MM.1S (cell line): ENCODE results near the gene PRELID2.

Experiments used
- DNase-seq: peaks from one replicate; pipeline ENCODE4 v3.0.0-alpha.2; 2015
- H2AFZ ChIP-seq: fragments of 300-600 bp; sonication (generic); 2 replicates; pipeline ENCODE4 v1.6.0; 2016; ENCODE audit warnings: antibody characterized with exemption, low read length
- H3F3A ChIP-seq: fragments of 300-600 bp; sonication (generic); 2 replicates; pipeline ENCODE4 v1.6.1; 2016; ENCODE audit warnings: mild to moderate bottlenecking, antibody characterized with exemption, low read length, moderate library complexity, mixed read lengths; ENCODE audit not compliant: insufficient read depth
- H3K27ac ChIP-seq: fragments of 300-600 bp; sonication (generic); 2 replicates; pipeline ENCODE4 v1.5.1; 2016; ENCODE audit warnings: mild to moderate bottlenecking, low read length
- H3K27me3 ChIP-seq: fragments of 300-600 bp; sonication (generic); replicated peaks from 2 replicates; pipeline ENCODE4 v1.6.0; 2016; ENCODE audit warnings: low read length; ENCODE audit not compliant: insufficient read depth
- H3K36me3 ChIP-seq: fragments of 300-600 bp; sonication (generic); replicated peaks from 2 replicates; pipeline ENCODE4 v1.6.1; 2016; ENCODE audit warnings: mild to moderate bottlenecking, low read length, mixed read lengths; ENCODE audit not compliant: insufficient read depth
- H3K4me1 ChIP-seq: fragments of 300-600 bp; sonication (generic); 2 replicates; pipeline ENCODE4 v1.6.1; 2016; ENCODE audit warnings: low read length, mixed read lengths
- H3K4me2 ChIP-seq: fragments of 300-600 bp; sonication (generic); 2 replicates; pipeline ENCODE4 v1.6.0; 2016; ENCODE audit warnings: low read depth, low read length
- H3K4me3 ChIP-seq: fragments of 300-600 bp; sonication (generic); 2 replicates; pipeline ENCODE4 v1.5.1; 2016; ENCODE audit warnings: low read length, mixed read lengths
- H3K79me2 ChIP-seq: fragments of 300-600 bp; sonication (generic); 2 replicates; pipeline ENCODE4 v1.6.1; 2016; ENCODE audit warnings: mixed run types, low read length, mixed read lengths
- H3K9ac ChIP-seq: fragments of 300-600 bp; sonication (generic); 2 replicates; pipeline ENCODE4 v1.6.1; 2016; ENCODE audit warnings: low read length, mixed read lengths
- H3K9me2 ChIP-seq: fragments of 300-600 bp; sonication (generic); replicated peaks from 2 replicates; pipeline ENCODE4 v1.6.1; 2016; ENCODE audit warnings: mild to moderate bottlenecking, low read length, mixed read lengths; ENCODE audit not compliant: insufficient read depth
- H3K9me3 ChIP-seq: fragments of 300-600 bp; sonication (generic); replicated peaks from 2 replicates; pipeline ENCODE4 v1.6.1; 2016; ENCODE audit warnings: mild to moderate bottlenecking, low read length, mixed read lengths; ENCODE audit not compliant: insufficient read depth
- H4K20me1 ChIP-seq: fragments of 300-600 bp; sonication (generic); 2 replicates; pipeline ENCODE4 v1.6.1; 2016; ENCODE audit warnings: mild to moderate bottlenecking, low read length, moderate library complexity, mixed read lengths; ENCODE audit not compliant: insufficient read depth
- EZH2 ChIP-seq: fragments of 300-600 bp; sonication (generic); optimal IDR thresholded peaks from 2 replicates; pipeline ENCODE3; 2017; ENCODE audit warnings: low read depth, mild to moderate bottlenecking, antibody characterized with exemption, low read length, mixed read lengths
- EZH2phosphoT487 ChIP-seq: fragments of 300-600 bp; sonication (generic); IDR thresholded peaks from 2 replicates; pipeline ENCODE4 v1.6.1; 2018; ENCODE audit warnings: antibody characterized with exemption, low read length
- TF ChIP-seq, protein P1 (sequence below): fragments of 300-600 bp; sonication (generic); IDR thresholded peaks from 2 replicates; pipeline ENCODE4 v1.5.1; 2016; ENCODE audit warnings: antibody characterized with exemption, low read length, mixed read lengths

PRELID2 gene

DNA sequence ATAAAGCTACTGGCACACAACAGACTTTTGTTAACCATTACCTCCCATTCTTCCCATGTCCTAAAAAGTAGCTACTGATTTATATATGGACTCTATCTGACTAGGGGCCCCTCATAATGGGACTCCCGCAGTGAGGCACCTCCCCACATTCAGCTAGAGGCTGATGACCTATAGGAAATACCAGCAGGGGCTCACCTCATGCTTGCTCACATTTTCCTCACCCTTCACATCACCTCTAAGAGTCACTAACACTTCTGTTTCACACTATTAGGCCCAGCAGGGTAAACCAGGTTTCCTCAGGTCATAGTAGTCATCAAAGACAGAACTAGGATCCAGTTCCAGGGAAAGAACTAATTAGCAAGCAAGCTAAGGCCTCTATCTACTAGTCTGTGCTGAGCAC lies 60.7 kb downstream of the PRELID2 start:
- no peak overlapping the region for H3K27ac ChIP-seq
- H3K4me3 ChIP-seq = no peak overlapping the region
- H3K9ac ChIP-seq = no peak overlapping the region
- no peaks in the 10 kb centered on the region for H3K36me3 ChIP-seq
- no peaks in the 10 kb centered on the region for H3F3A ChIP-seq
- no peaks in the 10 kb centered on the region for H3K4me1 ChIP-seq
- no peaks in the 10 kb centered on the region for H3K79me2 ChIP-seq
- no peaks in the 10 kb centered on the region for H3K9me3 ChIP-seq
- no peak overlapping the region for H3K4me2 ChIP-seq
- no peak for TF ChIP-seq EZH2phosphoT487
- TF ChIP-seq, protein P1, sequence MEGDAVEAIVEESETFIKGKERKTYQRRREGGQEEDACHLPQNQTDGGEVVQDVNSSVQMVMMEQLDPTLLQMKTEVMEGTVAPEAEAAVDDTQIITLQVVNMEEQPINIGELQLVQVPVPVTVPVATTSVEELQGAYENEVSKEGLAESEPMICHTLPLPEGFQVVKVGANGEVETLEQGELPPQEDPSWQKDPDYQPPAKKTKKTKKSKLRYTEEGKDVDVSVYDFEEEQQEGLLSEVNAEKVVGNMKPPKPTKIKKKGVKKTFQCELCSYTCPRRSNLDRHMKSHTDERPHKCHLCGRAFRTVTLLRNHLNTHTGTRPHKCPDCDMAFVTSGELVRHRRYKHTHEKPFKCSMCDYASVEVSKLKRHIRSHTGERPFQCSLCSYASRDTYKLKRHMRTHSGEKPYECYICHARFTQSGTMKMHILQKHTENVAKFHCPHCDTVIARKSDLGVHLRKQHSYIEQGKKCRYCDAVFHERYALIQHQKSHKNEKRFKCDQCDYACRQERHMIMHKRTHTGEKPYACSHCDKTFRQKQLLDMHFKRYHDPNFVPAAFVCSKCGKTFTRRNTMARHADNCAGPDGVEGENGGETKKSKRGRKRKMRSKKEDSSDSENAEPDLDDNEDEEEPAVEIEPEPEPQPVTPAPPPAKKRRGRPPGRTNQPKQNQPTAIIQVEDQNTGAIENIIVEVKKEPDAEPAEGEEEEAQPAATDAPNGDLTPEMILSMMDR = no peak
- TF ChIP-seq EZH2 = no peak
- H3K9me2 ChIP-seq = no peaks in the 10 kb centered on the region
- no peak overlapping the region for H2AFZ ChIP-seq
- no peaks in the 10 kb centered on the region for H3K27me3 ChIP-seq
- DNase-seq = no peak
- H4K20me1 ChIP-seq = no peaks in the 10 kb centered on the region

DNA sequence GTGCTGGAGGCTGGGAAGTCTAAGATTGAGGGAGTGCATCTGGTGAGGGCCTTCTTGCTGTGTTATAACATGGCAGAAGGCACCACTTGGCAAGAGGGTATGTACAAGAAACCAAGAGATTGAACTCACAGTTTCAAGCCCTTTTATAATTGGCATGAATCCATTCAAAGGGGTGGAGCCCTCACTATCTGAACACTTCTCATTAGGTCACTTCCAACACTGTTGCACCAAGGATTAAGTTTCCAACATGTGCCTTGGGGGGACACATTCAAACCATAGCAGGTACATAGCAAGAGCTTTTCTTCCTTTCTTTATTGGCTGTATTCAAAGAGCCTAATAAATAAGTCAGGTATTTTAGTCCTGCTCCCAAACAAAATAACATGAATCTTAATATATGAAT lies 62.7 kb downstream of the PRELID2 start:
- Histone ChIP-seq H3F3A (no peaks in the 10 kb centered on the region), H3K27ac (no peak overlapping the region), H3K9ac (no peak overlapping the region), H3K9me2 (no peaks in the 10 kb centered on the region), H3K36me3 (no peaks in the 10 kb centered on the region), H3K9me3 (no peaks in the 10 kb centered on the region), H4K20me1 (no peaks in the 10 kb centered on the region), H3K79me2 (no peaks in the 10 kb centered on the region), H3K27me3 (no peaks in the 10 kb centered on the region), H2AFZ (no peak overlapping the region), H3K4me3 (no peak overlapping the region), H3K4me1 (no peaks in the 10 kb centered on the region), H3K4me2 (no peak overlapping the region)
- TF ChIP-seq EZH2 = no peak
- TF ChIP-seq, protein P1 = no peak
- TF ChIP-seq EZH2phosphoT487 = no peak
- DNase-seq = no peak

DNA sequence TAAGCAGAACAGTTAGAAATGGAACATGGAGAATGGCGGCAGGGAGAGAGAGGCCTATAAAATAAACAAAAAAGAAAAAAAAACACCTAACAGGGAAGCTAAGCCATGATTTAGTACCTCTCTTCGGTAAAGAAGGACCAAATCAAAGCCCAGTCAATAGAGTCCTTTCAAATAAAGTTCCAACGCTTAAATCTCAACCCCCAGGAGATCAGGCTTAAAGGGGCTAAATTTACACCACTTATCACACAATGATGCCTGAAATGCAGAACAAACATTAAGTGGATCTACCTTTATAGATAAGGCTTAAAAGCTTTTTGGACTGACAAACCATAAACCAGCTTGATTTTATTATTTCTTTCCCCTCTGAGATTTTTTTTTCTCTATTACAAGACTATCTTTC lies 66.3 kb downstream of the PRELID2 start:
- DNase-seq = no peak
- no peak overlapping the region for H3K9ac ChIP-seq
- no peaks in the 10 kb centered on the region for H3K27me3 ChIP-seq
- H3K9me3 ChIP-seq = no peaks in the 10 kb centered on the region
- H2AFZ ChIP-seq = no peak overlapping the region
- H3K4me3 ChIP-seq = no peak overlapping the region
- H3K27ac ChIP-seq = no peak overlapping the region
- H3K79me2 ChIP-seq = no peaks in the 10 kb centered on the region
- H4K20me1 ChIP-seq = no peaks in the 10 kb centered on the region
- H3F3A ChIP-seq = no peaks in the 10 kb centered on the region
- no peak overlapping the region for H3K4me2 ChIP-seq
- no peaks in the 10 kb centered on the region for H3K36me3 ChIP-seq
- H3K9me2 ChIP-seq = no peaks in the 10 kb centered on the region
- TF ChIP-seq EZH2phosphoT487 (no peak), EZH2 (no peak)
- H3K4me1 ChIP-seq = no peaks in the 10 kb centered on the region

DNA sequence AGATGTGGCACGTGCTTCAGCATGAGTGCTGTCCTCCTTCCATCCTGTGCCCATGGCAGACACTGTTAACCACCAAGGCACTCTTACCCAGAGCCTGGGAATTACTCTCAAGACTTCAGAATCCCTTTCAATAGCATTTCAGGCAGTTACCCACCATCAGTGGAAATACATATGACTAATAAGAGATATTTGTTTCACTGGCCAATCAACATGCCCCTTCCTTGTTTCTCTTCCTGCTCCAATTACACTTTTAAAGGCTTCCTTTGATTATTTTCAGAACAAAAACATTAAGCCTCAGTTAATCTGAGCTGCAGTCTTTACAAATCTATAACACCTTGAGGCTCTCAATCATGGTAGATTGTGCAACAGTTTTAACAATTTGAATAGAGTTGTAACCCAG lies 70.8 kb downstream of the PRELID2 start:
- no peak overlapping the region for H3K9ac ChIP-seq
- H4K20me1 ChIP-seq = no peaks in the 10 kb centered on the region
- no peaks in the 10 kb centered on the region for H3K27me3 ChIP-seq
- H3F3A ChIP-seq = no peaks in the 10 kb centered on the region
- no peaks in the 10 kb centered on the region for H3K79me2 ChIP-seq
- no peak overlapping the region for H2AFZ ChIP-seq
- no peak overlapping the region for H3K4me3 ChIP-seq
- H3K9me2 ChIP-seq = no peaks in the 10 kb centered on the region
- no peaks in the 10 kb centered on the region for H3K4me1 ChIP-seq
- H3K4me2 ChIP-seq = no peak overlapping the region
- no peaks in the 10 kb centered on the region for H3K36me3 ChIP-seq
- no peak for DNase-seq
- no peak for TF ChIP-seq EZH2
- TF ChIP-seq, protein P1 = no peak
- no peak for TF ChIP-seq EZH2phosphoT487
- H3K9me3 ChIP-seq = no peaks in the 10 kb centered on the region
- no peak overlapping the region for H3K27ac ChIP-seq
